ENCODE measurements around the gene WDFY3.

- TF ChIP-seq CTCF (IDR thresholded peaks at IDR 0.05; ENCODE audit: insufficient read depth, low read depth, low read length) (no peak), EZH2 (IDR thresholded peaks at IDR 0.05; ENCODE audit: insufficient read depth, low read length) (no peak)
Measured at GRCh38 chr4:84699001-84699671, 267.4 kb downstream of the WDFY3 start.
